HEK293 (cell line): ENCODE results near the gene FKBP5.

Experiments
- CTCF ChIA-PET: fragments of 350-600 bp; formaldehyde crosslinking; extraction: SDS; loops from one replicate; lab custom pipeline; 2021; ENCODE audit warnings: antibody characterized with exemption; lab: Yijun Ruan, JAX
- POLR2A ChIA-PET: fragments of 300-600 bp; formaldehyde crosslinking; extraction: SDS; loops from one replicate; lab custom pipeline; 2020; ENCODE audit warnings: antibody characterized with exemption, inconsistent platforms; lab: Yijun Ruan, JAX
- H3K27ac ChIP-seq: fragments of 200-500 bp; sonication (Bioruptor generic); 2 replicates; pipeline ENCODE4 v1.5.1; 2014; ENCODE audit warnings: low read depth, low read length, control low read depth, inconsistent platforms; ENCODE audit errors: extremely low read depth
- H3K36me3 ChIP-seq, 2 experiments: fragments of 200-500 bp in 1 of 2; sonication (Bioruptor generic) in 1 of 2; 1 replicate in 1 of 2; 2 replicates in 1 of 2; pipeline ENCODE4 v1.5.1; 2014 to 2017; ENCODE audit warnings: inconsistent platforms in 2 of 2, low read length in 2 of 2; ENCODE audit not compliant: control insufficient read depth in 2 of 2, insufficient read depth in 1 of 2
- H3K4me1 ChIP-seq: fragments of 200-500 bp; sonication (Bioruptor generic); 2 replicates; pipeline ENCODE4 v1.5.1; 2014; ENCODE audit warnings: mild to moderate bottlenecking, low read length, inconsistent platforms; ENCODE audit not compliant: control insufficient read depth, insufficient read depth
- H3K4me3 ChIP-seq: 2 replicates; pipeline ENCODE4 v1.5.1; 2011; ENCODE audit warnings: low read depth, mild to moderate bottlenecking, control low read depth, low read length, moderate library complexity
- H3K9me3 ChIP-seq: fragments of 200-500 bp; sonication (Bioruptor generic); 2 replicates; pipeline ENCODE4 v1.5.1; 2014; ENCODE audit warnings: low read depth, low read length, inconsistent platforms; ENCODE audit not compliant: control insufficient read depth, insufficient read depth
- KLF7 ChIP-seq: fragments of 450-650 bp; formaldehyde crosslinking; IDR thresholded peaks from 2 replicates; pipeline ENCODE4 v1.5.1; 2016; ENCODE audit warnings: missing biosample characterization, missing genetic modification characterization, borderline replicate concordance
- SALL2 ChIP-seq: fragments of 450-650 bp; formaldehyde crosslinking; IDR thresholded peaks from 2 replicates; pipeline ENCODE4 v1.5.0; 2017; ENCODE audit warnings: missing biosample characterization, mild to moderate bottlenecking, missing genetic modification characterization, borderline replicate concordance
- SETDB1 ChIP-seq: IDR thresholded peaks from one replicate; pipeline ENCODE4 v1.6.1; 2017; ENCODE audit warnings: mild to moderate bottlenecking, low read length, moderate library complexity, mixed read lengths; ENCODE audit not compliant: insufficient read length
- ZFHX2 ChIP-seq: fragments of 450-650 bp; formaldehyde crosslinking; conservative IDR thresholded peaks from 2 replicates; pipeline ENCODE4 v1.5.1; 2016; ENCODE audit warnings: missing biosample characterization, missing genetic modification characterization
- ZNF112 ChIP-seq: fragments of 450-650 bp; formaldehyde crosslinking; IDR thresholded peaks from 2 replicates; pipeline ENCODE4 v1.5.0; 2017; ENCODE audit warnings: missing biosample characterization, missing genetic modification characterization
- ZNF121 ChIP-seq: fragments of 450-650 bp; formaldehyde crosslinking; IDR thresholded peaks from 2 replicates; pipeline ENCODE4 v1.5.1; 2016; ENCODE audit warnings: missing biosample characterization, missing genetic modification characterization
- ZNF416 ChIP-seq: fragments of 450-650 bp; formaldehyde crosslinking; IDR thresholded peaks from 2 replicates; pipeline ENCODE4 v1.5.1; 2016; ENCODE audit warnings: missing biosample characterization, missing genetic modification characterization
- ZNF571 ChIP-seq: fragments of 450-650 bp; formaldehyde crosslinking; IDR thresholded peaks from 2 replicates; pipeline ENCODE4 v1.5.0; 2017; ENCODE audit warnings: missing biosample characterization, missing genetic modification characterization
- ZNF664 ChIP-seq: fragments of 450-650 bp; formaldehyde crosslinking; IDR thresholded peaks from 2 replicates; pipeline ENCODE4 v1.5.1; 2016; ENCODE audit warnings: missing biosample characterization, missing genetic modification characterization
- ZNF707 ChIP-seq: fragments of 450-650 bp; formaldehyde crosslinking; IDR thresholded peaks from 2 replicates; pipeline ENCODE4 v1.5.1; 2016; ENCODE audit warnings: missing biosample characterization, missing genetic modification characterization
- TF ChIP-seq, protein P1 (sequence below): fragments of 450-650 bp; formaldehyde crosslinking; IDR thresholded peaks from 2 replicates; pipeline ENCODE4 v1.5.1; 2016; ENCODE audit warnings: missing biosample characterization, missing genetic modification characterization, borderline replicate concordance
- TF ChIP-seq, protein P2 (sequence below): fragments of 450-650 bp; formaldehyde crosslinking; IDR thresholded peaks from 2 replicates; pipeline ENCODE4 v1.5.1; 2016; ENCODE audit warnings: missing biosample characterization, missing genetic modification characterization
- TF ChIP-seq, protein P3 (sequence below): fragments of 450-650 bp; formaldehyde crosslinking; IDR thresholded peaks from 2 replicates; pipeline ENCODE4 v1.5.1; 2016; ENCODE audit warnings: missing biosample characterization, missing genetic modification characterization
- TF ChIP-seq, protein P4 (sequence below): fragments of 450-650 bp; formaldehyde crosslinking; optimal IDR thresholded peaks from 2 replicates; pipeline ENCODE3; 2016; ENCODE audit warnings: missing biosample characterization, mild to moderate bottlenecking, missing genetic modification characterization

FKBP5 gene

DNA sequence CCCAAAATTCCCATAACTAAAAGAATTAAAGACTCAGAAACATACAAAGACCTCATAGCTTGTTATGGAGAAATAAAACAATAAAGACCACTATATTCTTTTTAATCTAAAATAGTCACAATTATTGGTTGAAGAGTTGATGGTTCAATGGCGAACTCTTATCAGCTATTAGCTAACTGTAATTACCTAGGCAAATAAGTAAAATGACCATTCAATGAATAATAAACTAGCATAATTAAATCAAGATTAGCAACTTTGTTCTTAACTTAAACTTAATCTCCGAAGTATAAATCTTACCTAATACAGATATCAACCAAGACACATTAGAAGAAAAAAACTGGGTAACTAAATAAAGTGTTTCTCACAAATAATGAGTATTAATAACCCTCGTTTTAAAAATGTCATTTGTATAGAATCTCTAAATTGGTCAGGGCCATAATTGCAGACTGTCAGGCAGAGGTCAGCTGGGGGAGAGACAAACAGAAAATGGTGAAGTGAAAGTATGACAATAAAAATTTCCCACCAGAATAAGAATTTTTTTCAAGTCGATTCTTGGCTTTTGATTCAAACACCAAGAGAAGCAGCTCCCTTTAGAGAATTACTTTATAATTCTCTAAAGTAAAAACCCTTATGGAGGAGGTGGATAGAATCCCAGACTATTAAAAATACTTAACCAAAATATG is 1.7 kb downstream of the FKBP5 start:
- CTCF ChIA-PET: interaction anchor here (0.5 to 2.9 kb wide), 12 partner anchors 9 to 340 kb away, joined by 3 to 18 read pairs (median 4); partner anchors contain the start of genes ARMC12 and MAPK14
- H3K36me3 ChIP-seq: peaks cover 0 to 9% of the 10 kb centered on the region in 2 experiments; a peak in 1 of 3 replicates
- no peaks in the 10 kb centered on the region for H3K4me1 ChIP-seq
- no peak for TF ChIP-seq ZNF707
- TF ChIP-seq, all 188 proteins: peak for 0
- Histone ChIP-seq H3K4me3 (peak overlapping the region; percentile 72), H3K27ac (no peak overlapping the region), H3K9me3 (no peaks in the 10 kb centered on the region)
- POLR2A ChIA-PET: interaction anchor here (0.6 to 1.8 kb wide), 7 partner anchors 8 to 216 kb away, joined by 3 to 14 read pairs (median 4); no protein-coding TSS in a partner anchor

DNA sequence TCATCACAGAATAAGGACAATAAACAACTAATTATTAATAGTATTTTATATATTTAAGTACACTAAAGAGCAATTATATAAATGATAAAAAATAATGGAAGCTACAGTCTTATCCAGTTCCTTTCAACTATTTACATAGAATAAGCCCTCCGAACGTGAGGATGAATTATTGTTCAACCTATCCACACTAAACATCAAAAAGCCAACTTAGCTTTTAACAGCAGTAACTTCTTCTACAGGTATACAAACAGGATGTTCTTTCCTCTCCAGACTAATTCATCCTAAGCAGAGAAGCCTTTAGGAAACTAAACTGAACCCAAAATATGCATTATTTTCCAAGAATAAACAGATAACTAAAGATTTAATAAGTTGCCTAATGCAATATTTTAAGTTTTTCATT is 2.3 kb downstream of the FKBP5 start:
- no peaks in the 10 kb centered on the region for H3K9me3 ChIP-seq
- H3K36me3 ChIP-seq: peaks cover 0 to 9% of the 10 kb centered on the region in 2 experiments; a peak in 1 of 3 replicates
- ChIA-PET POLR2A (interaction anchor here (0.6 to 1.8 kb wide), 4 partner anchors 8 to 209 kb away, joined by 3 to 14 read pairs (median 4); no protein-coding TSS in a partner anchor), CTCF (interaction anchor here (0.6 to 2.9 kb wide), 9 partner anchors 14 to 341 kb away, joined by 3 to 18 read pairs (median 4); partner anchors contain the start of genes ARMC12 and MAPK14)
- peak overlapping the region; percentile 72 for H3K4me3 ChIP-seq
- TF ChIP-seq, protein P1, sequence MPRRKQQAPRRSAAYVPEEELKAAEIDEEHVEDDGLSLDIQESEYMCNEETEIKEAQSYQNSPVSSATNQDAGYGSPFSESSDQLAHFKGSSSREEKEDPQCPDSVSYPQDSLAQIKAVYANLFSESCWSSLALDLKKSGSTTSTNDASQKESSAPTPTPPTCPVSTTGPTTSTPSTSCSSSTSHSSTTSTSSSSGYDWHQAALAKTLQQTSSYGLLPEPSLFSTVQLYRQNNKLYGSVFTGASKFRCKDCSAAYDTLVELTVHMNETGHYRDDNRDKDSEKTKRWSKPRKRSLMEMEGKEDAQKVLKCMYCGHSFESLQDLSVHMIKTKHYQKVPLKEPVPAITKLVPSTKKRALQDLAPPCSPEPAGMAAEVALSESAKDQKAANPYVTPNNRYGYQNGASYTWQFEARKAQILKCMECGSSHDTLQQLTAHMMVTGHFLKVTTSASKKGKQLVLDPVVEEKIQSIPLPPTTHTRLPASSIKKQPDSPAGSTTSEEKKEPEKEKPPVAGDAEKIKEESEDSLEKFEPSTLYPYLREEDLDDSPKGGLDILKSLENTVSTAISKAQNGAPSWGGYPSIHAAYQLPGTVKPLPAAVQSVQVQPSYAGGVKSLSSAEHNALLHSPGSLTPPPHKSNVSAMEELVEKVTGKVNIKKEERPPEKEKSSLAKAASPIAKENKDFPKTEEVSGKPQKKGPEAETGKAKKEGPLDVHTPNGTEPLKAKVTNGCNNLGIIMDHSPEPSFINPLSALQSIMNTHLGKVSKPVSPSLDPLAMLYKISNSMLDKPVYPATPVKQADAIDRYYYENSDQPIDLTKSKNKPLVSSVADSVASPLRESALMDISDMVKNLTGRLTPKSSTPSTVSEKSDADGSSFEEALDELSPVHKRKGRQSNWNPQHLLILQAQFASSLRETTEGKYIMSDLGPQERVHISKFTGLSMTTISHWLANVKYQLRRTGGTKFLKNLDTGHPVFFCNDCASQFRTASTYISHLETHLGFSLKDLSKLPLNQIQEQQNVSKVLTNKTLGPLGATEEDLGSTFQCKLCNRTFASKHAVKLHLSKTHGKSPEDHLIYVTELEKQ (tag by site-specific recombination): no peak
- TF ChIP-seq KLF7 (tag by site-specific recombination) (no peak), ZNF571 (tag by site-specific recombination) (no peak), ZFHX2 (tag by site-specific recombination) (no peak), SALL2 (tag by site-specific recombination) (no peak)
- TF ChIP-seq, protein P2, sequence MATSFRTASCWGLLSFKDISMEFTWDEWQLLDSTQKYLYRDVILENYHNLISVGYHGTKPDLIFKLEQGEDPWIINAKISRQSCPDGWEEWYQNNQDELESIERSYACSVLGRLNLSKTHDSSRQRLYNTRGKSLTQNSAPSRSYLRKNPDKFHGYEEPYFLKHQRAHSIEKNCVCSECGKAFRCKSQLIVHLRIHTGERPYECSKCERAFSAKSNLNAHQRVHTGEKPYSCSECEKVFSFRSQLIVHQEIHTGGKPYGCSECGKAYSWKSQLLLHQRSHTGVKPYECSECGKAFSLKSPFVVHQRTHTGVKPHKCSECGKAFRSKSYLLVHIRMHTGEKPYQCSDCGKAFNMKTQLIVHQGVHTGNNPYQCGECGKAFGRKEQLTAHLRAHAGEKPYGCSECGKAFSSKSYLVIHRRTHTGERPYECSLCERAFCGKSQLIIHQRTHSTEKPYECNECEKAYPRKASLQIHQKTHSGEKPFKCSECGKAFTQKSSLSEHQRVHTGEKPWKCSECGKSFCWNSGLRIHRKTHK (tag by site-specific recombination): no peak
- no peak overlapping the region for H3K27ac ChIP-seq
- no peaks in the 10 kb centered on the region for H3K4me1 ChIP-seq

DNA sequence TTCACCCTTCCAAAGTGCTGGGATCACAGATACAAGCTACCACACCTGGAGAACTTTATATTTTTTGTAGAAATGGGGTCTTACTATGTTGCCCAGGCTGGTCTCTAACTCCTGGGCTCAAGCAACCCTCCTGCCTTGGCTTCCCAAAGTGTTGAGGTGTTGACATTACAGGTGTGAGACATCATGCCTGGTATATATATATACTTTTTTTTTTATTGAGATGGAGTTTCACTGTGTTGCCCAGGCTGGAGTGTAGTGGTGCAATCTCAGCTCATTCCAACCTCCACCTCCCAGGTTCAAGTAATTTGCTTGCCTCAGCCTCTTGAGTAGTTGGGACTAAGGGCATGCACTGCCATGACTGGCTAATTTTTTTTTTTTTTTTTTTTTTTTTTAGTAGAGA is 5.4 kb downstream of the FKBP5 start:
- Histone ChIP-seq H3K4me3 (no peak overlapping the region), H3K27ac (no peak overlapping the region), H3K9me3 (no peaks in the 10 kb centered on the region), H3K36me3 (peaks cover 0 to 14% of the 10 kb centered on the region in 2 experiments; a peak in 1 of 3 replicates), H3K4me1 (no peaks in the 10 kb centered on the region)
- POLR2A ChIA-PET: interaction anchor here (0.7 kb wide), 2 partner anchors 52 to 75 kb away, joined by 3 to 4 read pairs; no protein-coding TSS in a partner anchor
- CTCF ChIA-PET: interaction anchor here (0.6 to 2.5 kb wide), 8 partner anchors 9 to 404 kb away, joined by 3 to 11 read pairs (median 5); no protein-coding TSS in a partner anchor
- TF ChIP-seq ZNF664 (tag by site-specific recombination): peak; percentile 65
- peak; percentile 88 for TF ChIP-seq ZNF121 (tag by site-specific recombination)
- no peak for TF ChIP-seq SETDB1

DNA sequence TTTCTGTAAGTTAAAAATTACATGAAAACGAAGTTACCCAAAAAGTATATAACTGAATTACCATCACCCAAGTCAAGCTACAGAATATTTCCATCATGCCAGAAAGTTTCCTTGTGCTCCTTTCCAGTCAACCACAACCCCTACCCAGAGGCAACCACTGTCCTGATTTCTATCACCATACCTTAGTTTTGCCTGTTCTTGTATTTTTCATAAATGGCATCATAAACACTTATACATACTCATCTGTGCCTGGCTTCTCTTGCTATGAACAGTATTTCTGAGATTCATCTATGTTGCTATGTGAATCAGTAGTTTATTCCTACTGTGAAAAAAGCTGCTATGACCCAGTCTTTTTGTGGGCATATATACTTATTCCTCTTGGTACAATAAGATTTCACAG is 7.4 kb downstream of the FKBP5 start:
- no peak overlapping the region for H3K27ac ChIP-seq
- H3K9me3 ChIP-seq: no peaks in the 10 kb centered on the region
- peaks cover 0 to 14% of the 10 kb centered on the region in 2 experiments; a peak in 1 of 3 replicates for H3K36me3 ChIP-seq
- peaks cover 12% of the 10 kb centered on the region; the same call in 1 of the 2 replicates for H3K4me1 ChIP-seq
- ChIA-PET CTCF (interaction anchor here (0.5 to 2.8 kb wide), 6 partner anchors 12 to 338 kb away, joined by 3 to 14 read pairs (median 4); partner anchors contain the start of gene ARMC12), POLR2A (interaction anchor here (1.1 kb wide), 1 partner anchor 90 kb away, joined by 4 read pairs; no protein-coding TSS in a partner anchor)
- H3K4me3 ChIP-seq: no peak overlapping the region
- TF ChIP-seq ZNF416 (tag by site-specific recombination): no peak
- TF ChIP-seq, protein P3, sequence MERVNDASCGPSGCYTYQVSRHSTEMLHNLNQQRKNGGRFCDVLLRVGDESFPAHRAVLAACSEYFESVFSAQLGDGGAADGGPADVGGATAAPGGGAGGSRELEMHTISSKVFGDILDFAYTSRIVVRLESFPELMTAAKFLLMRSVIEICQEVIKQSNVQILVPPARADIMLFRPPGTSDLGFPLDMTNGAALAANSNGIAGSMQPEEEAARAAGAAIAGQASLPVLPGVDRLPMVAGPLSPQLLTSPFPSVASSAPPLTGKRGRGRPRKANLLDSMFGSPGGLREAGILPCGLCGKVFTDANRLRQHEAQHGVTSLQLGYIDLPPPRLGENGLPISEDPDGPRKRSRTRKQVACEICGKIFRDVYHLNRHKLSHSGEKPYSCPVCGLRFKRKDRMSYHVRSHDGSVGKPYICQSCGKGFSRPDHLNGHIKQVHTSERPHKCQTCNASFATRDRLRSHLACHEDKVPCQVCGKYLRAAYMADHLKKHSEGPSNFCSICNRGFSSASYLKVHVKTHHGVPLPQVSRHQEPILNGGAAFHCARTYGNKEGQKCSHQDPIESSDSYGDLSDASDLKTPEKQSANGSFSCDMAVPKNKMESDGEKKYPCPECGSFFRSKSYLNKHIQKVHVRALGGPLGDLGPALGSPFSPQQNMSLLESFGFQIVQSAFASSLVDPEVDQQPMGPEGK (tag by site-specific recombination): no peak
- TF ChIP-seq, protein P4, sequence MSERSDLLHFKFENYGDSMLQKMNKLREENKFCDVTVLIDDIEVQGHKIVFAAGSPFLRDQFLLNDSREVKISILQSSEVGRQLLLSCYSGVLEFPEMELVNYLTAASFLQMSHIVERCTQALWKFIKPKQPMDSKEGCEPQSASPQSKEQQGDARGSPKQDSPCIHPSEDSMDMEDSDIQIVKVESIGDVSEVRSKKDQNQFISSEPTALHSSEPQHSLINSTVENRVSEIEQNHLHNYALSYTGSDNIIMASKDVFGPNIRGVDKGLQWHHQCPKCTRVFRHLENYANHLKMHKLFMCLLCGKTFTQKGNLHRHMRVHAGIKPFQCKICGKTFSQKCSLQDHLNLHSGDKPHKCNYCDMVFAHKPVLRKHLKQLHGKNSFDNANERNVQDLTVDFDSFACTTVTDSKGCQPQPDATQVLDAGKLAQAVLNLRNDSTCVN: no peak
- TF ChIP-seq ZNF112 (tag by site-specific recombination): no peak
